Heart right ventricle (tissue), 16 donors: Measurements from ENCODE around the gene LIN9. TPM values are rescaled to one million over a fixed set of nuclear protein-coding genes. Genes with fewer than 3 reads are reported as not detected.

Experiments
- ATAC-seq, 8 donors: fragments of 200-7000 bp; cut with Tn5 transposase; one replicate each; pipeline ENCODE4 v1.9.1; 2020; ENCODE audit warnings: mild to moderate bottlenecking in 8 of 8, moderate library complexity in 8 of 8, moderate number of reproducible peaks in 1 of 8
- DNase-seq, 2 donors: peaks; one replicate each; pipeline ENCODE4 v3.0.0-alpha.2; 2020
- H3K27ac ChIP-seq, 10 donors: fragments of 200-600 bp; sonication (generic) in 2 of 10; one replicate each; pipeline versions ENCODE4 v1.5.0 to v1.8.0; 2020 to 2022; ENCODE audit warnings: mild to moderate bottlenecking in 3 of 10
- H3K27me3 ChIP-seq, 7 donors: fragments of 200-600 bp; one replicate each; pipeline ENCODE4 v1.8.0; 2021 to 2022; ENCODE audit warnings: mild to moderate bottlenecking in 2 of 7
- H3K36me3 ChIP-seq, 9 donors: fragments of 200-600 bp; sonication (generic) in 1 of 9; one replicate each; pipeline versions ENCODE4 v1.5.0 to v1.8.0; 2020 to 2022; ENCODE audit warnings: mild to moderate bottlenecking in 2 of 9
- H3K4me1 ChIP-seq, 9 donors: fragments of 200-600 bp; sonication (generic) in 1 of 9; one replicate each; pipeline versions ENCODE4 v1.5.0 to v1.8.0; 2020 to 2022; ENCODE audit warnings: mild to moderate bottlenecking in 4 of 9
- H3K4me3 ChIP-seq, 10 donors: fragments of 200-600 bp; sonication (generic) in 2 of 10; one replicate each; pipeline versions ENCODE4 v1.5.0 to v1.8.0; 2020 to 2022; ENCODE audit warnings: mild to moderate bottlenecking in 7 of 10, moderate library complexity in 2 of 10
- H3K9me3 ChIP-seq, 11 donors: fragments of 200-600 bp in 10 of 11; sonication (generic) in 2 of 11; one replicate each; pipeline versions ENCODE4 v1.5.0 to v1.8.0; 2013 to 2022; ENCODE audit warnings: mild to moderate bottlenecking in 2 of 11, control low read depth in 1 of 11, moderate library complexity in 1 of 11
- CTCF ChIP-seq, 9 donors: fragments of 200-600 bp; sonication (generic) in 2 of 9; IDR thresholded peaks; one replicate each; pipeline versions ENCODE4 v1.5.0 to v1.8.0; 2021 to 2022; ENCODE audit warnings: antibody characterized with exemption in 9 of 9, mild to moderate bottlenecking in 5 of 9, moderate library complexity in 1 of 9
- WGBS, 2 donors: extraction: QIAGEN DNeasy Blood & Tissue Kit; methylation state at CpG; one replicate each; pipeline ENCODE4 v1.1.7; 2013; ENCODE audit warnings: inconsistent platforms in 1 of 2; 5-methylcytosine and 5-hydroxymethylcytosine counted together
- intact Hi-C, 10 donors: fragments of 100-400 bp; cut with DNase I; formaldehyde crosslinking; loops; one replicate each; pipeline versions ENCODE4 v1.11.1 to v1.14.2; 2022
- polyA plus RNA-seq, 2 donors: library from polyadenylated mRNA; stranded (reverse); fragments of 200-250 nt; gene quantifications; one replicate each; pipeline ENCODE4 v1.2.3, GENCODE V29; 2013
- total RNA-seq, 10 donors: library from RNA; stranded (reverse); fragmentation: NEBNext Ultra II Directional in 3 of 10; extraction: Animal tissue kit (Norgen Biotek cat#: 25700) in 3 of 10; gene quantifications; one replicate each; pipeline versions ENCODE4 v1.2.1 to v1.2.4, GENCODE V29; 2021 to 2023
- donor health status: Arrhythmogenic right ventricular cardiomyopathy.
- donor health status: ischemic (EF 13 %, LVEDD 7.1; RV severe dilation, severe dysfunction).
- donor health status: healthy with polysubstance abuse.
- donor health status: DM: no; HTN: yes; CAD: no.
- donor health status: DM: no; HTN: no; CAD: no.
- donor health status: ischemic (EF 25% LVEDD 6.9; RV normal size, moderate dysfunction).
- donor health status: ischemic (EF 25% LVEDD 5.7; RV mildly dilated, moderate dysfunction).
- donor health status: healthy.
- donor health status: DM: yes; HTN: yes; CAD: no.
- donor health status: Ischemic cardiomyopathy.
- donor health status: ischemic (EF 35%, LVEDD 5.7; RV mildly dilated, moderate dysfunction).
- donor health status: nonischemic (EF 11% LVEDD 7.7; RV severe dilation, severe dysfunction).
- donor health status: DM: yes; HTN: yes; CAD: no.
- donor health status: PGD.
- donor health status: ischemic (EF 29% LVEDD 5.4; RV normal size, mild dysfunction).
- donor health status: nonischemic (EF 23%, LVEDD 6.1; RV moderate dilation, normal function).

The LIN9 gene
- total and polyA plus RNA-seq, 12 donors, result 5.8 to 25.6 (median 18.0) TPM

DNA sequence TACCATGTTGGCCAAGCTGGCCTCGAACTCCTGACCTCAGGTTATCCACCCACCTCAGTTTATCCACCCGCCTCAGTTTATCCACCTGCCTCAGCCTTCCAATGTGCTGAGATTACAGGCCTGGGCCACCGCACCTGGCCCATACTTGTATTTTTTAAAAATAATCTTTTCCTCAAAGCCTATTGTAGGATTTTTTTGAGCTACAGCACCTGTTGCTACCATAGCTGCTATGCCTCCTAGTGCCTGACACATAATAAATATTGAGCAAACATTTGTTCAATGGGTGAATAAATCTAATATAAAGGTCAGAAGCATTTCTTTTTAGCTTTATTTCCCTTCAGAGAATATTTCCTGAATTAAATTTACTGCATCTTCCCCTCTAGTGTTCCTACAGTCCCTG is 106.7 kb downstream of the LIN9 start:
- intact Hi-C loops, result loop anchor here in 1 of 10 donors (10.0 kb wide), 1 partner anchor 123 kb away; no protein-coding TSS in a partner anchor
- 89 to 92% methylated on average over 3 of the region's 3 CpGs for WGBS, 2 donors

DNA sequence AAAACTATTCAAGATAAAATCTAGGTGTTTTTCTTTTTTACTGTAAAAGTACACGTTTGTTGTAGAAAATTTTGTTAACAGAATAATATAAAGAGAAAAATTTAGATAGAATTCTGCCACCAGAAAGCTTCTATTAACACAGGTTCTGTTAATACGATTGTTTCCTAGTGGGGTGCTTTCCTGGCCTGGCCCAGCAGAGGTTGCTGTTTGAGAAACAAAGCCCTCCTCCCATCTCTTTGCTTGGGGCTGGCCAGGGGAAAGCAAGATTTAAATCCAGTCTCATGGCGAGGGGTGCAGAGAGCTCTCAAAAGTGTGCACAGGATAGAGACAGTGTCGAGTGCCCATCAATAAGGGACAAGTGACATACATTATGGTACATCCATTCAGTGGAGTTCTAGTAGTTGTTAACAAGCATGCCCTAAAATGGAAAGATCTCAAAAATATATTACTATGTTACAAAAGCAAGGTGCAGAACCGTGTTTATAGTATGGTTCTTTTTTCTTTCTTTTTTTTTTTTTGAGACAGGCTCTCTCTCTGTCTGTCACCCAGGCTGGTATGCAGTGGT is 107.9 kb downstream of the LIN9 start:
- peaks cover 0 to 21% (median 0%) of the 10 kb centered on the region in 7 donors for H3K27me3 ChIP-seq
- H3K9me3 ChIP-seq, result no peaks in the 10 kb centered on the region
- no peak for DNase-seq
- ATAC-seq, result no peak
- H3K4me1 ChIP-seq, result peaks cover 0 to 4% (median 0%) of the 10 kb centered on the region in 9 donors
- peak in 2 of 9 donors; percentile 15 to 34 for TF ChIP-seq CTCF (IDR thresholded peaks at IDR 0.05)
- H3K36me3 ChIP-seq, result no peaks in the 10 kb centered on the region
- 60 to 64% methylated on average over 5 of the region's 5 CpGs for WGBS, 2 donors
- no peak overlapping the region for H3K4me3 ChIP-seq
- intact Hi-C loops, result loop anchor here in 1 of 10 donors (10.0 kb wide), 1 partner anchor 124 kb away; no protein-coding TSS in a partner anchor
- H3K27ac ChIP-seq, result no peak overlapping the region

More for the DNA sequence above, 106.7 kb downstream of the LIN9 start:
- ATAC-seq (no peak), DNase-seq (no peak)
- TF ChIP-seq CTCF (IDR thresholded peaks at IDR 0.05), result no peak
- Histone ChIP-seq H3K4me1 (peaks cover 0 to 4% (median 0%) of the 10 kb centered on the region in 9 donors), H3K9me3 (no peaks in the 10 kb centered on the region), H3K4me3 (no peak overlapping the region), H3K36me3 (no peaks in the 10 kb centered on the region), H3K27me3 (peaks cover 0 to 21% (median 0%) of the 10 kb centered on the region in 7 donors), H3K27ac (no peak overlapping the region)

GRCh38 chr1:226199971-226200370 is 109.0 kb downstream of the LIN9 start:
- ATAC-seq, result no peak
- H3K9me3 ChIP-seq, result no peaks in the 10 kb centered on the region
- TF ChIP-seq CTCF (IDR thresholded peaks at IDR 0.05), result no peak

GRCh38 chr1:226195144-226195543 is 113.8 kb downstream of the LIN9 start:
- Histone ChIP-seq H3K9me3 (no peaks in the 10 kb centered on the region), H3K27ac (no peak overlapping the region), H3K36me3 (no peaks in the 10 kb centered on the region), H3K27me3 (peaks cover 0 to 8% (median 0%) of the 10 kb centered on the region in 7 donors), H3K4me1 (peaks cover 0 to 4% (median 0%) of the 10 kb centered on the region in 9 donors), H3K4me3 (no peak overlapping the region)
- intact Hi-C loops, result loop anchor here in 6 of 10 donors (5.0 to 10.0 kb wide), 6 partner anchors 68 to 193 kb away; no protein-coding TSS in a partner anchor
- DNase-seq, result no peak
- no peak for ATAC-seq
- WGBS, 2 donors, result 87 to 95% methylated on average over 1 of the region's 1 CpG
- no peak for TF ChIP-seq CTCF (IDR thresholded peaks at IDR 0.05)

More at GRCh38 chr1:226199971-226200370, 109.0 kb downstream of the LIN9 start:
- H3K36me3 ChIP-seq, result no peaks in the 10 kb centered on the region
- peaks cover 0 to 4% (median 0%) of the 10 kb centered on the region in 9 donors for H3K4me1 ChIP-seq
- 52 to 86% methylated on average over 2 of the region's 2 CpGs for WGBS, 2 donors
- no peak for DNase-seq
- H3K4me3 ChIP-seq, result no peak overlapping the region
- H3K27ac ChIP-seq, result no peak overlapping the region
- H3K27me3 ChIP-seq, result peaks cover 0 to 16% (median 0%) of the 10 kb centered on the region in 7 donors
- intact Hi-C loops, result loop anchor here in 6 of 10 donors (2.0 to 10.0 kb wide), 7 partner anchors 73 to 198 kb away; no protein-coding TSS in a partner anchor
